Hepatocyte (in vitro differentiated cells): ENCODE results near the gene NELL2.

Experiments used
- EZH2 ChIP-seq: fragments of 200-600 bp; sonication (generic); IDR thresholded peaks from 2 replicates; pipeline ENCODE4 v1.6.1; 2016; ENCODE audit warnings: antibody characterized with exemption, mild to moderate bottlenecking, borderline replicate concordance
- TF ChIP-seq, protein P1 (sequence below): fragments of 200-600 bp; sonication (generic); IDR thresholded peaks from 2 replicates; pipeline ENCODE4 v1.5.1; 2016; ENCODE audit warnings: antibody characterized with exemption, mild to moderate bottlenecking; ENCODE audit not compliant: poor library complexity

DNA sequence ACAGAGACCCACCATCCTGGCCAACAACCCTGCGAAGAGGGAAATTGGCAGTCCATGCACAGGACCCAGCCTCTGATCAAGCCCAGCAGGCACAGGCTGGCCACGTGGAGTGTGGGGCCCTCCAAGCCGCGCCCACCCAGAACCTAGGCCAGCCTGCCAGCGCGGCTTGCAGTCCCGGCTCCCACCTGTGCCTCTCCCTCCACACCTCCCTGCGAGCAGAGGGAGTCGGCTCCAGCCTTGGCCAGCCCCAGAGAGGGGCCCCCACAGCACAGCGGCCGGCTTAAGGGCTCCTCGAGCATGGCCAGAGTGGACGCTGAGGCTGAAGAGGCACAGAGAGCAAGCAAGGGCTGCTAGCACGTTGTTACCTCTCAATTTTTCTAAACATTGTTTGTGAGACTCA is 373.4 kb downstream of the NELL2 start:
- TF ChIP-seq, protein P1, sequence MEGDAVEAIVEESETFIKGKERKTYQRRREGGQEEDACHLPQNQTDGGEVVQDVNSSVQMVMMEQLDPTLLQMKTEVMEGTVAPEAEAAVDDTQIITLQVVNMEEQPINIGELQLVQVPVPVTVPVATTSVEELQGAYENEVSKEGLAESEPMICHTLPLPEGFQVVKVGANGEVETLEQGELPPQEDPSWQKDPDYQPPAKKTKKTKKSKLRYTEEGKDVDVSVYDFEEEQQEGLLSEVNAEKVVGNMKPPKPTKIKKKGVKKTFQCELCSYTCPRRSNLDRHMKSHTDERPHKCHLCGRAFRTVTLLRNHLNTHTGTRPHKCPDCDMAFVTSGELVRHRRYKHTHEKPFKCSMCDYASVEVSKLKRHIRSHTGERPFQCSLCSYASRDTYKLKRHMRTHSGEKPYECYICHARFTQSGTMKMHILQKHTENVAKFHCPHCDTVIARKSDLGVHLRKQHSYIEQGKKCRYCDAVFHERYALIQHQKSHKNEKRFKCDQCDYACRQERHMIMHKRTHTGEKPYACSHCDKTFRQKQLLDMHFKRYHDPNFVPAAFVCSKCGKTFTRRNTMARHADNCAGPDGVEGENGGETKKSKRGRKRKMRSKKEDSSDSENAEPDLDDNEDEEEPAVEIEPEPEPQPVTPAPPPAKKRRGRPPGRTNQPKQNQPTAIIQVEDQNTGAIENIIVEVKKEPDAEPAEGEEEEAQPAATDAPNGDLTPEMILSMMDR = no peak
- TF ChIP-seq EZH2 = no peak
